Loucy (cell line): Measurements from ENCODE around the gene FSIP1.

Experiments
- H2AFZ ChIP-seq: fragments of 200-600 bp; sonication (generic); 2 replicates; pipeline ENCODE4 v1.6.0; 2016; ENCODE audit warnings: antibody characterized with exemption, mild to moderate bottlenecking, low read length, moderate library complexity
- H3F3A ChIP-seq: fragments of 200-600 bp; 2 replicates; pipeline ENCODE4 v1.6.0; 2016; ENCODE audit warnings: antibody characterized with exemption, low read depth, mild to moderate bottlenecking
- H3K27me3 ChIP-seq: fragments of 200-600 bp; sonication (generic); 2 replicates; pipeline ENCODE4 v1.6.1; 2014; ENCODE audit warnings: low read length, mild to moderate bottlenecking; ENCODE audit not compliant: insufficient read depth, poor library complexity, severe bottlenecking
- H3K36me3 ChIP-seq: fragments of 200-600 bp; sonication (generic); 2 replicates; pipeline ENCODE4 v1.6.1; 2016; ENCODE audit warnings: low read length; ENCODE audit not compliant: insufficient read depth
- H3K4me1 ChIP-seq: fragments of 200-600 bp; sonication (generic); 2 replicates; pipeline ENCODE4 v1.5.1; 2014; ENCODE audit warnings: low read length, mild to moderate bottlenecking; ENCODE audit not compliant: insufficient read depth, poor library complexity, severe bottlenecking
- H3K4me2 ChIP-seq: fragments of 200-600 bp; sonication (generic); 2 replicates; pipeline ENCODE4 v1.6.0; 2014; ENCODE audit warnings: antibody characterized with exemption, low read length, low read depth, mild to moderate bottlenecking; ENCODE audit not compliant: poor library complexity, severe bottlenecking
- H3K4me3 ChIP-seq: fragments of 200-600 bp; sonication (generic); 2 replicates; pipeline ENCODE4 v1.5.1; 2014; ENCODE audit warnings: low read length, mild to moderate bottlenecking, mixed read lengths; ENCODE audit not compliant: poor library complexity, severe bottlenecking
- H3K79me2 ChIP-seq: fragments of 200-600 bp; sonication (generic); 2 replicates; pipeline ENCODE4 v1.6.1; 2014; ENCODE audit warnings: low read length; ENCODE audit not compliant: insufficient read depth
- H3K9ac ChIP-seq: fragments of 200-600 bp; sonication (generic); 2 replicates; pipeline ENCODE4 v1.6.0; 2014; ENCODE audit warnings: mild to moderate bottlenecking, low read depth, low read length, moderate library complexity; ENCODE audit not compliant: poor library complexity, severe bottlenecking
- H3K9me2 ChIP-seq: fragments of 200-600 bp; sonication (generic); replicated peaks from 2 replicates; pipeline ENCODE4 v1.6.1; 2016; ENCODE audit warnings: low read depth, low read length, mixed read lengths
- H3K9me3 ChIP-seq: fragments of 200-600 bp; sonication (generic); 2 replicates; pipeline ENCODE4 v1.6.1; 2014; ENCODE audit warnings: mild to moderate bottlenecking, antibody characterized with exemption, low read length, low read depth; ENCODE audit not compliant: insufficient read depth
- H4K20me1 ChIP-seq: fragments of 200-600 bp; sonication (generic); 2 replicates; pipeline ENCODE4 v1.6.0; 2014; ENCODE audit warnings: antibody characterized with exemption, low read length, mild to moderate bottlenecking; ENCODE audit not compliant: insufficient read depth, poor library complexity, severe bottlenecking
- EZH2phosphoT487 ChIP-seq: fragments of 200-600 bp; IDR thresholded peaks from 2 replicates; pipeline ENCODE4 v1.6.1; 2018; ENCODE audit warnings: antibody characterized with exemption, mild to moderate bottlenecking, moderate library complexity, borderline replicate concordance
- TF ChIP-seq, protein P1 (sequence below): fragments of 200-600 bp; sonication (generic); conservative IDR thresholded peaks from 2 replicates; pipeline ENCODE4 v1.5.1; 2014; ENCODE audit warnings: mild to moderate bottlenecking, antibody characterized with exemption, low read length

Gene FSIP1

DNA sequence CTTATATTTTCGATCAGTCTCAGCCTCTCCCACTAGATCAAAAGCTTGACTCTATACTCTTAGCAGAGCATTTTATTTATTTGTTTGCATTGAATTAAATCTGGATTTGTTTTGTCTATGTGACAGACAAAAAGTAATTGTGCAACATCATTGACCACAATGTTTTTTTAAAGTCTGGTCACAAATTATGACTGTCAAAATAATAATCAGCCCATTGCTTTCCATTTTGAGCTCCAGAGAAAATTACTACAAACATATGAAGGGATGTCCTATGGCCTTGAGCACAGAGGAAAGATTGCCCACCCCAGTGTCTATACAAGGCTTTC lies 82.3 kb downstream of the FSIP1 start:
- Histone ChIP-seq H2AFZ (no peak overlapping the region), H3K27me3 (no peaks in the 10 kb centered on the region), H3K36me3 (no peaks in the 10 kb centered on the region), H3K4me3 (no peak overlapping the region), H3K9me3 (no peaks in the 10 kb centered on the region), H4K20me1 (no peaks in the 10 kb centered on the region), H3K9me2 (no peaks in the 10 kb centered on the region), H3K9ac (no peak overlapping the region), H3K4me1 (no peaks in the 10 kb centered on the region), H3K4me2 (no peak overlapping the region), H3K79me2 (no peaks in the 10 kb centered on the region), H3F3A (no peaks in the 10 kb centered on the region)
- no peak for TF ChIP-seq EZH2phosphoT487
- TF ChIP-seq, protein P1, sequence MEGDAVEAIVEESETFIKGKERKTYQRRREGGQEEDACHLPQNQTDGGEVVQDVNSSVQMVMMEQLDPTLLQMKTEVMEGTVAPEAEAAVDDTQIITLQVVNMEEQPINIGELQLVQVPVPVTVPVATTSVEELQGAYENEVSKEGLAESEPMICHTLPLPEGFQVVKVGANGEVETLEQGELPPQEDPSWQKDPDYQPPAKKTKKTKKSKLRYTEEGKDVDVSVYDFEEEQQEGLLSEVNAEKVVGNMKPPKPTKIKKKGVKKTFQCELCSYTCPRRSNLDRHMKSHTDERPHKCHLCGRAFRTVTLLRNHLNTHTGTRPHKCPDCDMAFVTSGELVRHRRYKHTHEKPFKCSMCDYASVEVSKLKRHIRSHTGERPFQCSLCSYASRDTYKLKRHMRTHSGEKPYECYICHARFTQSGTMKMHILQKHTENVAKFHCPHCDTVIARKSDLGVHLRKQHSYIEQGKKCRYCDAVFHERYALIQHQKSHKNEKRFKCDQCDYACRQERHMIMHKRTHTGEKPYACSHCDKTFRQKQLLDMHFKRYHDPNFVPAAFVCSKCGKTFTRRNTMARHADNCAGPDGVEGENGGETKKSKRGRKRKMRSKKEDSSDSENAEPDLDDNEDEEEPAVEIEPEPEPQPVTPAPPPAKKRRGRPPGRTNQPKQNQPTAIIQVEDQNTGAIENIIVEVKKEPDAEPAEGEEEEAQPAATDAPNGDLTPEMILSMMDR, result no peak

GRCh38 chr15:39699516-39700374 lies 82.9 kb downstream of the FSIP1 start:
- no peak for TF ChIP-seq EZH2phosphoT487
- TF ChIP-seq, protein P1, result no peak
- Histone ChIP-seq H3K9me3 (no peaks in the 10 kb centered on the region), H3K4me2 (no peak overlapping the region), H3K4me3 (no peak overlapping the region), H3K9me2 (no peaks in the 10 kb centered on the region), H3F3A (no peaks in the 10 kb centered on the region), H3K79me2 (no peaks in the 10 kb centered on the region), H2AFZ (no peak overlapping the region), H3K36me3 (no peaks in the 10 kb centered on the region), H3K27me3 (no peaks in the 10 kb centered on the region), H3K4me1 (no peaks in the 10 kb centered on the region), H4K20me1 (no peaks in the 10 kb centered on the region), H3K9ac (no peak overlapping the region)

GRCh38 chr15:39698444-39699390 lies 83.9 kb downstream of the FSIP1 start:
- H2AFZ ChIP-seq, result no peak overlapping the region

More at GRCh38 chr15:39698444-39699390, 83.9 kb downstream of the FSIP1 start:
- no peaks in the 10 kb centered on the region for H3K79me2 ChIP-seq
- H3K36me3 ChIP-seq, result no peaks in the 10 kb centered on the region
- no peak overlapping the region for H3K4me3 ChIP-seq
- H3K9ac ChIP-seq, result no peak overlapping the region
- TF ChIP-seq, protein P1, result no peak
- TF ChIP-seq EZH2phosphoT487, result no peak
- H3K4me1 ChIP-seq, result no peaks in the 10 kb centered on the region
- no peaks in the 10 kb centered on the region for H3F3A ChIP-seq
- H3K27me3 ChIP-seq, result no peaks in the 10 kb centered on the region
- no peak overlapping the region for H3K4me2 ChIP-seq
- no peaks in the 10 kb centered on the region for H4K20me1 ChIP-seq
- H3K9me3 ChIP-seq, result no peaks in the 10 kb centered on the region
- no peaks in the 10 kb centered on the region for H3K9me2 ChIP-seq
